ENCODE data around the gene TMEM47.

DNA sequence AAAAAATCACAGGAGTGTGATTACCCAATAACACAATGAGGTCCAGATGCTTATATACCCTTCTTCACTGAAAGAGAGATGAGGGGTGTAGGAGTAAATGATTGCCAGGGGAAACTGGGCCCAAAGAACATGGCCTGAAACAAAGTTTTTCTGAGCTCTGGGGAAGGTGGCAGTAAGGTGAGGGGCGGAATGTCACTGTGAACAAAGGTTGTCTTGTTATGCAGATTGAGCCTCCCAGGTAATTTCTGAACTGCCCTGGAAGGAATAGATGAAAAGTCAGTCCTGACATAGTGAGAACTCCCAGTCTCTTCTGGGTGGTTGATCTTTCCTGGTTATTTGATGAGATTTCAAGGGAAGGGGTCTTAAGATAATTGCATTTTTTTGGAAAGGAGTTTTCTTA lies 2.5 kb upstream of the TMEM47 start:
- TF ChIP-seq CTCF (optimal IDR thresholded peaks at IDR 0.05 in 1 of 3, IDR thresholded peaks at IDR 0.05 in 1 of 3, conservative IDR thresholded peaks at IDR 0.05 in 1 of 3; ENCODE audit: extremely low read depth in 1 of 3, insufficient read depth in 2 of 3, low read length in 3 of 3) (no peak), EZH2 (IDR thresholded peaks at IDR 0.05; ENCODE audit: low read length) (no peak)

Measured in keratinocyte (primary cell).